Osteoblast (primary cell): ENCODE data around the gene POLA1. TPM values are rescaled to one million over a fixed set of nuclear protein-coding genes. Genes with fewer than 3 reads are reported as not detected.

ENCODE experiments used
- DNase-seq: peaks from one replicate; pipeline ENCODE4 v3.0.0; 2011; ENCODE audit warnings: low spot score, mixed read lengths; ENCODE audit not compliant: insufficient read length; ENCODE audit errors: missing footprints
- H2AFZ ChIP-seq: 2 replicates; pipeline ENCODE4 v1.6.0; 2011; ENCODE audit warnings: mild to moderate bottlenecking, low read length
- H3K27ac ChIP-seq: 2 replicates; pipeline ENCODE4 v1.5.1; 2011; ENCODE audit warnings: mild to moderate bottlenecking, low read depth, low read length, moderate library complexity
- H3K27me3 ChIP-seq: 2 replicates; pipeline ENCODE4 v1.6.0; 2012; ENCODE audit warnings: mild to moderate bottlenecking, control low read depth, inconsistent platforms, low read length, moderate library complexity; ENCODE audit not compliant: insufficient read depth
- H3K36me3 ChIP-seq: 2 replicates; pipeline ENCODE4 v1.5.1; 2011; ENCODE audit warnings: mild to moderate bottlenecking, low read length, control low read depth, moderate library complexity; ENCODE audit not compliant: insufficient read depth
- H3K4me1 ChIP-seq: 2 replicates; pipeline ENCODE4 v1.5.1; 2011; ENCODE audit warnings: mild to moderate bottlenecking, low read length, control low read depth, moderate library complexity; ENCODE audit not compliant: insufficient read depth
- H3K4me2 ChIP-seq: 2 replicates; pipeline ENCODE4 v1.6.0; 2011; ENCODE audit warnings: mild to moderate bottlenecking, low read length; ENCODE audit not compliant: insufficient read depth
- H3K4me3 ChIP-seq: fragments of 200-600 bp; sonication (generic); 3 replicates; pipeline ENCODE4 v1.5.1; 2012; ENCODE audit warnings: mild to moderate bottlenecking, low read length, inconsistent platforms; ENCODE audit not compliant: insufficient read depth
- H3K79me2 ChIP-seq: 2 replicates; pipeline ENCODE4 v1.6.0; 2012; ENCODE audit warnings: mild to moderate bottlenecking, low read length, control low read depth, inconsistent platforms; ENCODE audit not compliant: insufficient read depth
- H3K9me3 ChIP-seq: 2 replicates; pipeline ENCODE4 v1.5.1; 2011; ENCODE audit warnings: low read depth, low read length, control low read depth
- H4K20me1 ChIP-seq: 2 replicates; pipeline ENCODE4 v1.6.0; 2012; ENCODE audit warnings: mild to moderate bottlenecking, low read length, control low read depth; ENCODE audit not compliant: insufficient read depth
- total RNA-seq: library from RNA; depleted of rRNA; stranded (reverse); fragments of >200 nt; gene quantifications from 2 replicates; pipeline ENCODE4 v1.2.3, GENCODE V29; 2012
- TF ChIP-seq, protein P1 (sequence below): IDR thresholded peaks from 2 replicates; pipeline ENCODE4 v1.5.1; 2011; ENCODE audit warnings: mild to moderate bottlenecking, low read depth, low read length, moderate library complexity; ENCODE audit errors: extremely low read depth

The POLA1 gene
- total RNA-seq, 1 donor, result 11.9 TPM

- no peaks in the 10 kb centered on the region for H3K36me3 ChIP-seq
- DNase-seq, result no peak
- H2AFZ ChIP-seq, result no peak overlapping the region
- H3K4me1 ChIP-seq, result no peaks in the 10 kb centered on the region
- TF ChIP-seq, protein P1, sequence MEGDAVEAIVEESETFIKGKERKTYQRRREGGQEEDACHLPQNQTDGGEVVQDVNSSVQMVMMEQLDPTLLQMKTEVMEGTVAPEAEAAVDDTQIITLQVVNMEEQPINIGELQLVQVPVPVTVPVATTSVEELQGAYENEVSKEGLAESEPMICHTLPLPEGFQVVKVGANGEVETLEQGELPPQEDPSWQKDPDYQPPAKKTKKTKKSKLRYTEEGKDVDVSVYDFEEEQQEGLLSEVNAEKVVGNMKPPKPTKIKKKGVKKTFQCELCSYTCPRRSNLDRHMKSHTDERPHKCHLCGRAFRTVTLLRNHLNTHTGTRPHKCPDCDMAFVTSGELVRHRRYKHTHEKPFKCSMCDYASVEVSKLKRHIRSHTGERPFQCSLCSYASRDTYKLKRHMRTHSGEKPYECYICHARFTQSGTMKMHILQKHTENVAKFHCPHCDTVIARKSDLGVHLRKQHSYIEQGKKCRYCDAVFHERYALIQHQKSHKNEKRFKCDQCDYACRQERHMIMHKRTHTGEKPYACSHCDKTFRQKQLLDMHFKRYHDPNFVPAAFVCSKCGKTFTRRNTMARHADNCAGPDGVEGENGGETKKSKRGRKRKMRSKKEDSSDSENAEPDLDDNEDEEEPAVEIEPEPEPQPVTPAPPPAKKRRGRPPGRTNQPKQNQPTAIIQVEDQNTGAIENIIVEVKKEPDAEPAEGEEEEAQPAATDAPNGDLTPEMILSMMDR, result no peak
- H3K4me3 ChIP-seq, result no peak overlapping the region
- no peaks in the 10 kb centered on the region for H3K79me2 ChIP-seq
- no peak overlapping the region for H3K27ac ChIP-seq
- no peaks in the 10 kb centered on the region for H3K27me3 ChIP-seq
- no peaks in the 10 kb centered on the region for H3K9me3 ChIP-seq
- H3K4me2 ChIP-seq, result no peak overlapping the region
- H4K20me1 ChIP-seq, result no peaks in the 10 kb centered on the region
Observed at GRCh38 chrX:24927372-24927771, 233.7 kb downstream of the POLA1 start.

GRCh38 chrX:24928114-24928513, 234.4 kb downstream of the POLA1 start:
- TF ChIP-seq, protein P1, result no peak
- no peaks in the 10 kb centered on the region for H3K27me3 ChIP-seq
- no peaks in the 10 kb centered on the region for H3K4me1 ChIP-seq
- H2AFZ ChIP-seq, result no peak overlapping the region
- H4K20me1 ChIP-seq, result no peaks in the 10 kb centered on the region
- no peaks in the 10 kb centered on the region for H3K9me3 ChIP-seq
- no peak overlapping the region for H3K4me2 ChIP-seq
- no peak overlapping the region for H3K27ac ChIP-seq
- H3K36me3 ChIP-seq, result no peaks in the 10 kb centered on the region
- no peaks in the 10 kb centered on the region for H3K79me2 ChIP-seq
- H3K4me3 ChIP-seq, result no peak overlapping the region
- DNase-seq, result no peak

- DNase-seq, result no peak
- no peak overlapping the region for H3K4me2 ChIP-seq
- no peaks in the 10 kb centered on the region for H3K9me3 ChIP-seq
- no peaks in the 10 kb centered on the region for H3K4me1 ChIP-seq
- no peaks in the 10 kb centered on the region for H3K27me3 ChIP-seq
- H3K27ac ChIP-seq, result no peak overlapping the region
- no peak overlapping the region for H2AFZ ChIP-seq
- H3K4me3 ChIP-seq, result no peak overlapping the region
- no peaks in the 10 kb centered on the region for H4K20me1 ChIP-seq
- no peaks in the 10 kb centered on the region for H3K79me2 ChIP-seq
- H3K36me3 ChIP-seq, result no peaks in the 10 kb centered on the region
- TF ChIP-seq, protein P1, result no peak
Observed at GRCh38 chrX:24934279-24934678, 240.6 kb downstream of the POLA1 start.

DNA sequence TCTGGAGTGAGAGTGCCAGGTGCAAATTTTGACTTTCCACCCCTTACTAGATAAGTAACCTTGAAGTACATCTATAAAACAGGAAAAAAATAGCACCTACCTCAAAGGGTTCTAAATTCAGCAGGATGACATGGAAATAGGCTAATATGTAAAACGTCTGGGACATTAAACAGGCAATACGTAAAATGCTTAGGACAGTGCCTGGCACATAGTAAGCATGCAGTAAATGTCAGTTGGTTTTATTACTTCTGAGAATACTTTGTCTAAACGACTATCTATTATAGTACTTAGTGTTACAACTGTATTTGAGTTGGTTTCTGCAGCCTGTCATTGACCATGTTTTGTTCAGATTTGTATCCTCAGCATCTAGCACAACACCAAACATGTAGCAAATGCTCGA, 251.3 kb downstream of the POLA1 start:
- TF ChIP-seq, protein P1, result no peak
- no peak overlapping the region for H3K27ac ChIP-seq
- H2AFZ ChIP-seq, result no peak overlapping the region
- H3K27me3 ChIP-seq, result no peaks in the 10 kb centered on the region
- no peaks in the 10 kb centered on the region for H4K20me1 ChIP-seq
- no peak overlapping the region for H3K4me3 ChIP-seq
- no peak for DNase-seq
- no peaks in the 10 kb centered on the region for H3K9me3 ChIP-seq
- no peaks in the 10 kb centered on the region for H3K36me3 ChIP-seq
- H3K79me2 ChIP-seq, result no peaks in the 10 kb centered on the region
- H3K4me2 ChIP-seq, result no peak overlapping the region
- H3K4me1 ChIP-seq, result no peaks in the 10 kb centered on the region
